Coronary artery (tissue), 2 donors: ENCODE data around the gene RINL.
"Not testable (repeated sequence)": the region's sequence is repeated elsewhere in the genome, so short reads cannot be mapped to it uniquely, and the experiment has no call there.

Experiments used
- DNase-seq: peaks from one replicate; pipeline ENCODE4 v3.0.0-alpha.2; 2017; ENCODE audit warnings: low spot score
- H3K27ac ChIP-seq, 2 donors: fragments of 200-600 bp; sonication (generic); one replicate each; pipeline ENCODE4 v1.5.1; 2016 to 2019
- H3K4me3 ChIP-seq: fragments of 200-600 bp; sonication (generic); 2 replicates; pipeline ENCODE4 v1.5.1; 2016; ENCODE audit warnings: mild to moderate bottlenecking, moderate library complexity
- TF ChIP-seq, protein P1 (sequence below): fragments of 200-600 bp; sonication (generic); IDR thresholded peaks from one replicate; pipeline ENCODE4 v1.5.1; 2019; ENCODE audit warnings: antibody characterized with exemption

Gene RINL

DNA sequence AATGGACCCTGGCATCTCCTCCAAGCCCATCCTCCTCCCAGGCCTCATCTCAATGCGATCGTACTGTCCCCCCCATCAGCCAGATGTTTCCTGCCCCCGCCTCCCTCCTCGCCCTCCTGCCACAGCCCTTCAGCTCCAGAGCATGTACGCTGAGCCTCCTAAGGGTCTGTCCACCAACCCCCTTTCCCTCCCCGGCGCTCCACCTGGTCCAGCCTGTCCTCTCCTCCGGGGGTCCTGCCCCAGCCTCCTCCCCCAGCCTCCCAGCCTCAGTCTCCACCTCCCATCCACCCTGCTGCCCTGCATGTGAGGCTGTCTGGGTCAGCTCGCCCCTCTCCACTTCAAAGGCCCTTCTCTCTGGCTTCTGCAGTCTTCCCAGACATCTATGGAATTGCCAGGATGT lies 16.9 kb upstream of the RINL start:
- H3K27ac ChIP-seq = no peak overlapping the region

DNA sequence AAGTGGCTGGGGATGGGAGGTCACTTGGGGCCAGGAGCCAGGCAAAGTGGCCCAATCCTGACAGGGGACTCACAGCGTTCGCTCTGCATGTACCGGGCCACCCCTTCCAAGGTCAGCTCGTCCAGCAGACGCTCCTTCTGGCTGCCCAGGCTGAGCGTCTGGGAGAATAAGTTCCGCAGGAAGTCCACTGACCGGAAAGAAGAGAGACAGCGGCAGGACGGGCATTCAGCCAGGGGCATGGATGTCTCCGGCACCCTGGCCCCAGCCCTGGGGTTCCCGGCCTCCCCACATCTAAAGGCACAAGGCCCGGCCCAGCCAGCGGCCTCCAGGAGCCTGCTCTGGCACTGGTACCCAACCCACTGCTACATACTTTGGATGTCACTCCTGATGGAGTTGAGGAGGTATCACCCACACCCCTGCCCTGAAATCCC lies 15.3 kb upstream of the RINL start:
- TF ChIP-seq, protein P1, sequence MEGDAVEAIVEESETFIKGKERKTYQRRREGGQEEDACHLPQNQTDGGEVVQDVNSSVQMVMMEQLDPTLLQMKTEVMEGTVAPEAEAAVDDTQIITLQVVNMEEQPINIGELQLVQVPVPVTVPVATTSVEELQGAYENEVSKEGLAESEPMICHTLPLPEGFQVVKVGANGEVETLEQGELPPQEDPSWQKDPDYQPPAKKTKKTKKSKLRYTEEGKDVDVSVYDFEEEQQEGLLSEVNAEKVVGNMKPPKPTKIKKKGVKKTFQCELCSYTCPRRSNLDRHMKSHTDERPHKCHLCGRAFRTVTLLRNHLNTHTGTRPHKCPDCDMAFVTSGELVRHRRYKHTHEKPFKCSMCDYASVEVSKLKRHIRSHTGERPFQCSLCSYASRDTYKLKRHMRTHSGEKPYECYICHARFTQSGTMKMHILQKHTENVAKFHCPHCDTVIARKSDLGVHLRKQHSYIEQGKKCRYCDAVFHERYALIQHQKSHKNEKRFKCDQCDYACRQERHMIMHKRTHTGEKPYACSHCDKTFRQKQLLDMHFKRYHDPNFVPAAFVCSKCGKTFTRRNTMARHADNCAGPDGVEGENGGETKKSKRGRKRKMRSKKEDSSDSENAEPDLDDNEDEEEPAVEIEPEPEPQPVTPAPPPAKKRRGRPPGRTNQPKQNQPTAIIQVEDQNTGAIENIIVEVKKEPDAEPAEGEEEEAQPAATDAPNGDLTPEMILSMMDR = no peak
- no peak overlapping the region for H3K27ac ChIP-seq
- H3K4me3 ChIP-seq = no peak overlapping the region
- DNase-seq = no peak

More for the DNA sequence above, 16.9 kb upstream of the RINL start:
- DNase-seq = no peak
- H3K4me3 ChIP-seq = no peak overlapping the region
- TF ChIP-seq, protein P1 = no peak

DNA sequence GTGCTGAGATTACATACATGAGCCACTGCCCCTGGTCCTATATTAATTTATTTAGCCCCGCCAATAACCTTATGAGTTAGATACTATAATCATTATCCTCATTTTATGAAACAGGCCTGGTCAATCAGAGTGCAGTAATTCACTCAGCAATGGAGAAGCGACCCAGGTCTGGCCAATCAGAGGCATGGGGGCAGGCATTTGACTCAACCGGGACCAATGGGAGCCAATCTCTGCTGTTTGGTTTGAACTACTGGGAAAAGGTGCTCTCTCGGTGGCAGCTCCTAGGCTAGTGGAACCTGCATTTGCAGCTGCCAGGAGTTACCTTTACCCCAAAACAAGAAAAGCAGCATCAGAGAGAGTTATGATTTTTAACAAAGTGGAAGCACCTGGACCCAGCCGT lies 14.8 kb upstream of the RINL start:
- Histone ChIP-seq H3K4me3 (no peak overlapping the region), H3K27ac (no peak overlapping the region)
- TF ChIP-seq, protein P1 = no peak
- DNase-seq = no peak

DNA sequence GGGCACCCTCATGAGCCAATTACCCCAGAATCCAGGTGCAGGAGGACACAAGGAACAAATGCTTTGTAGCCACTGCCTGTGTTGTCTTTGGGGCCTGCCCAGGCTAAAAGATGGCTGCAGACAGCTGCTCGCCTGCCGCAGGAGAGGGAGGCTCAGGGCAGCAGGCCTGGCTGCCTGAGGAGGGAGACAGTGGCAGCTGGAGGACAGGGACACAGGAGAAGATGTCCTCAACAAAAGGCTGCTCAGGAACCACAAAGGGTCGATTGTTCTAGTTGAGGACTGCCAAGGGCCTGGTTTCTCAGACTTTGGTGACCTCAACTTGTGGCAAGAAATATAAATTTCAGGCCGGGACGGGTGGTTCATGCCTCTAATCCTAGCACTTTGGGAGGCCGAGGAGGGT lies 13.7 kb upstream of the RINL start:
- H3K4me3 ChIP-seq = no peak overlapping the region
- TF ChIP-seq, protein P1 = no peak
- no peak overlapping the region for H3K27ac ChIP-seq
- DNase-seq = no peak

DNA sequence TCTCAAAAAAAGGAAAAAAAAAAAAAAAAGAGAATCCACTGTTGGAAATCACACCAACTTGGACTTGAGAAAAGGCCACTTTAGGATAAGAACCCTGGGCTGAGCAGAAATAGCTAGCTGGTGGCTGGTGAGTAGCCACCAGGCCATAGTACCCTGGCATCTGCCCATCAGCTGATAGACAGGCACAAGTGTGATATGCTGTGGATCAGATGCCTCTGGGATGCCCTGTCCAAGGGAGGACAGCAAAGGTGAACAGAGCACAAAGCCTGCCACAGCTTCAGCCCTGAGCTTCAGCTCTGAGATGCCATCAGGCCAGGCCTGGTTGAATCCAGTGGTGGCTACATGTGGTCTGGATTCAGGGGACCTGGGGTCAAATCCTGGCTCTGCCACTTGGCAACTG lies 12.6 kb upstream of the RINL start:
- H3K4me3 ChIP-seq = no peak overlapping the region
- DNase-seq = no peak
- TF ChIP-seq, protein P1 = no peak
- H3K27ac ChIP-seq = no peak overlapping the region

DNA sequence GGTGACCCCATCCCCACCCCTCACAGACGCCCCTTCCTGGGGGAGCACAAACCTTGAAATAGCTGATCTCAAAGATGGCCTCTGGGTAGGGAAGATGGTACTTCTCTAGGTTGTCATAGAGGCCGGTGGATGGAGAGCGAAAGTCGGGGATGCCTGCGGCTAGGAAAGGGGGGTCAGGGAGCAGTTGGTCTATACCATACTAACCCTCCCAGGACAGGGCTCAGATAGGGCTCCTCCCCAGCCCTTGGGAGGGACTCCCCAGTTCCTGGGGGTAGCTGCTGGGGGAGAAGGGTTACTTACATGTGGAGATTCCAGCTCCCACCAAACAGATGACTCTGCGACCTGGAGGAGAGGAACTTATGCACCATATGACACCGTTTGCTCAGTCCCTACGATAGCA lies 11.7 kb upstream of the RINL start:
- DNase-seq = no peak
- TF ChIP-seq, protein P1 = no peak
- no peak overlapping the region for H3K4me3 ChIP-seq
- H3K27ac ChIP-seq = no peak overlapping the region

DNA sequence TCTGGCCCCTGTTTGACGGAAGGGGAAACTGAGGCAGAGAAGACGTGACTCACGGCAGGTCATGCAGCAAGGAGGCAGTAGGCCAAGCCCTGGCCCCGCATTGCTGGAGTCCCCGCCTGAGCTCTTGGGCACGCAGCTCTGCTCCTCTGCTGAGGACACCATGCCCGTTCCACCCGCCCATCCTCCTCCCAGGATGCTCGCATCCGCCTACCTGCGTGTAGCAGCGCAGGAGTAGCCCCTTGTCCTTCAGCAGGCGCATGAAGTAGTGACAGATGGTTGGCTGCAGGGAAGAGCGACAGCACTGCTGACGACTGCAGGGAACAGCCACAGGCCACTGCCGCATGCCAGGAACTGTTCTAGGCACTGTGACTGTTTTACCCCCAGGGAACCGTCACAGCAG lies 10.8 kb upstream of the RINL start:
- no peak for DNase-seq
- Histone ChIP-seq H3K27ac (no peak overlapping the region), H3K4me3 (no peak overlapping the region)
- TF ChIP-seq, protein P1 = no peak

DNA sequence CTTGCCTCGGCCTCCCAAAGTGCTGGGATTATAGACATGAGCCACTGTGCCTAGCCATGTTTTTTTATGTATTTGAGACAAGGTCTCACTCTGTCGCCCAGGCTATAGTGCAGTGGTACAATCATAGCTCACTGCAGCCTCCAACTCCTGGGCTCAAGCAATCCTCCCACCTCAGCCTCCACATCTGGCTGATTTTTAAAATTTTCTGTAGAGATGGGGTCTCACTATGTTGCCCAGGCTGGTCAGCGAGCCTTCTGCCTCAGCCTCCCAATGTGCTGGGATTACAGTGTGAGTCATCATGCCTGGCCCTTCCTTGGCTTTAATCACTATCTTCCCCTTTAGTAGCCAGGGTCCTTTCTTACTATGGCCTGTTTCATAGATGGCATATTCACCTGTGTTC lies 6.6 kb upstream of the RINL start:
- not testable (repeated sequence) for H3K27ac ChIP-seq, H3K4me3 ChIP-seq, DNase-seq
